Kidney epithelial cell (primary cell): Measurements from ENCODE around the gene FRAT2. TPM values are rescaled to one million over a fixed set of nuclear protein-coding genes. Genes with fewer than 3 reads are reported as not detected.

ENCODE experiments used
- DNase-seq: peaks from one replicate; pipeline ENCODE4 v3.0.0-alpha.2; 2010; ENCODE audit warnings: low read depth
- H3K27me3 ChIP-seq: 2 replicates; pipeline ENCODE4 v1.6.0; 2011; ENCODE audit warnings: low read length; ENCODE audit not compliant: control insufficient read depth, insufficient read depth
- H3K36me3 ChIP-seq: 2 replicates; pipeline ENCODE4 v1.5.1; 2011; ENCODE audit warnings: low read length; ENCODE audit not compliant: control insufficient read depth, insufficient read depth
- H3K4me3 ChIP-seq: 2 replicates; pipeline ENCODE4 v1.5.1; 2011; ENCODE audit warnings: low read depth, mild to moderate bottlenecking, control low read depth, low read length
- total RNA-seq: library from RNA; depleted of rRNA; stranded (reverse); fragments of >200 nt; gene quantifications from 2 replicates; pipeline ENCODE4 v1.2.3, GENCODE V29; 2015
- TF ChIP-seq, protein P1 (sequence below): IDR thresholded peaks from 2 replicates; pipeline ENCODE4 v1.5.1; 2011; ENCODE audit warnings: mild to moderate bottlenecking, moderate library complexity, low read length, control low read depth, inconsistent platforms; ENCODE audit not compliant: insufficient read depth, poor library complexity, severe bottlenecking

The FRAT2 gene
- total RNA-seq, 1 donor from 2014 or later, result 10.7 TPM

DNA sequence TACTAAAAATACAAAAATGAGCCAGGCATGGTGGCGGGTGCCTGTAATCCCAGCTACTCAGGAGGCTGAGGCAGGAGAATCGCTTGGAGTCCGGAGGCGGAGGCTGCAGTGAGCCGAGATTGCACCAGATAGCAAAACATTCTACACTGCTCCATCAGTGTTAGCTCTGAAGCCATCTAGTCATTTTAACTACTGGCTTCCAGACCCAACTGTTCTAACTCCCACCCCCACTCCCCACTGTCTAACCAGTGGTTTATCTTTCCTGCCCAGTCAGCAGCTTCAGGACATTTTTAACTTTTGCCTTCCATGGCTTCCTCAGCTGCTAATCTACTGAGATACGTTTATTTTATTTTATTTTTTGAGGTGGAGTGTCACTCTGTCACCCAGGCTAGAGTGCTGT lies 21.6 kb downstream of the FRAT2 start:
- H3K4me3 ChIP-seq, result no peak overlapping the region
- TF ChIP-seq, protein P1, sequence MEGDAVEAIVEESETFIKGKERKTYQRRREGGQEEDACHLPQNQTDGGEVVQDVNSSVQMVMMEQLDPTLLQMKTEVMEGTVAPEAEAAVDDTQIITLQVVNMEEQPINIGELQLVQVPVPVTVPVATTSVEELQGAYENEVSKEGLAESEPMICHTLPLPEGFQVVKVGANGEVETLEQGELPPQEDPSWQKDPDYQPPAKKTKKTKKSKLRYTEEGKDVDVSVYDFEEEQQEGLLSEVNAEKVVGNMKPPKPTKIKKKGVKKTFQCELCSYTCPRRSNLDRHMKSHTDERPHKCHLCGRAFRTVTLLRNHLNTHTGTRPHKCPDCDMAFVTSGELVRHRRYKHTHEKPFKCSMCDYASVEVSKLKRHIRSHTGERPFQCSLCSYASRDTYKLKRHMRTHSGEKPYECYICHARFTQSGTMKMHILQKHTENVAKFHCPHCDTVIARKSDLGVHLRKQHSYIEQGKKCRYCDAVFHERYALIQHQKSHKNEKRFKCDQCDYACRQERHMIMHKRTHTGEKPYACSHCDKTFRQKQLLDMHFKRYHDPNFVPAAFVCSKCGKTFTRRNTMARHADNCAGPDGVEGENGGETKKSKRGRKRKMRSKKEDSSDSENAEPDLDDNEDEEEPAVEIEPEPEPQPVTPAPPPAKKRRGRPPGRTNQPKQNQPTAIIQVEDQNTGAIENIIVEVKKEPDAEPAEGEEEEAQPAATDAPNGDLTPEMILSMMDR, result no peak
- H3K27me3 ChIP-seq, result no peaks in the 10 kb centered on the region
- no peak for DNase-seq
- no peaks in the 10 kb centered on the region for H3K36me3 ChIP-seq

DNA sequence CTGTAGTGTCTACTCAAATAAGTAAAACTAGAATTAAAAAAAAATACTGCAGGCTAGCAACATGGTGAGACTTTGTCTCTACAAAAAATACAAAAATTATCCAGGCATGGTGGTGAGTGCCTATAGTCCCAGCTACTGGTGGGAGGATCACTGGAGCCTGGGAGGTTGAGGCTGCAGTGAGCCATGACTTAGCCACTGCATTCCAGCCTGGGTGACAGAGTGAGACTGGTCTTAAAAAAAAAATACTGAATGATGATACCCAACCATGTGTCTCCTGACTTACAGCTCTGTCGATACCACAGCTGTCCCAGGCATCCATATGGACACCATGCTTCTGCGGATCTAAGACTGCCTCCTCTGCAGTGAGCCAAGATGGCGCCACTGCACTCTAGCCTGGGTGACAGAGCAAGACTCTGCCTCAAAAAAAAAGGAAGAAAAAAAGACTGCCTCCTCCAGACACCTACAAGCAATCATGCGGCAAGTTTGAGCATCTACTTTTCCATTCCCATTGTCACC lies 23.4 kb downstream of the FRAT2 start:
- Histone ChIP-seq H3K36me3 (no peaks in the 10 kb centered on the region), H3K27me3 (no peaks in the 10 kb centered on the region), H3K4me3 (no peak overlapping the region)
- no peak for DNase-seq
- TF ChIP-seq, protein P1, result no peak

DNA sequence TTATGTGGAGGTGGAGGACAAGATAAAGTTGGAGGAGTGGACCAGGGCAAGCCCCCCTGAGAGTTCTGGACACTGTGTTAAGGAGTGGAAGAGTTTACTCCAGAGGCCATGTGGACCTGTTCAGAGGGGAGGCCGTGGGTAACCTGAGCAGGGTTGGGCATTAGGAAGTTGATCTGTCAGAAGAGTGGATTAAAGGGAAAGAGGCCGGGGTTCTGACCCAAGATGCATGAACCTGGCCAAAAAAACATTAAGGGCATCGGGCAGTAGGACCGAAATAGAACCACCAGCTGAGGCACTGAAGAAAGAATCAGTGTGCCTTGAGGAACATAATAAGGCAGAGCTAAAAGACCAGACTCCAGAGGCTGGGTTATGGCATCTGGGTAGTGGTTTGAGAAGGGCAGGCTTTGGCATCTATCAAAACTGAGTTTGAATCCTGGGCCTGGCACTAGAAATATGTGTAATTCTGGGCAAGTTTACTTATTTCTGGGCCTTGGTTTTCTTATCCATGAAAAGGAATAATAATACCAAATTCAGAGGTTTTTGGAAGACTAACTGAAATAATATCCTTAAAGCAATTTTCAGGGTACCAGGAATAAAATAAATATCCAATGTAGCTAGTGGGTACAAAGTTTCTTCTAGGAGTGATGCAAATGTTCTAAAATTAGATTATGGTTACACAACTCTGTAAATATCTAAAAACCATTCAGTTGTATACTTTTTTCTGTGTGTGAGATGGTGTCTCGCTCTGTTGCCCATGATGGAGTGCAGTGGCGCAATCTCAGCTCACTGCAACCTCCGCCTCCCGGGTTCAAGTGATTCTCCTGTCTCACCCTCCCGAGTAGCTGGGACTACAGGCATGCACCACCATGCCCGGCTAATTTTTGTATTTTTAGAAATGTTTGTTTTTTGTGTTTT lies 26.4 kb downstream of the FRAT2 start:
- DNase-seq, result no peak
- TF ChIP-seq, protein P1, result no peak
- no peaks in the 10 kb centered on the region for H3K36me3 ChIP-seq
- no peak overlapping the region for H3K4me3 ChIP-seq
- H3K27me3 ChIP-seq, result no peaks in the 10 kb centered on the region

DNA sequence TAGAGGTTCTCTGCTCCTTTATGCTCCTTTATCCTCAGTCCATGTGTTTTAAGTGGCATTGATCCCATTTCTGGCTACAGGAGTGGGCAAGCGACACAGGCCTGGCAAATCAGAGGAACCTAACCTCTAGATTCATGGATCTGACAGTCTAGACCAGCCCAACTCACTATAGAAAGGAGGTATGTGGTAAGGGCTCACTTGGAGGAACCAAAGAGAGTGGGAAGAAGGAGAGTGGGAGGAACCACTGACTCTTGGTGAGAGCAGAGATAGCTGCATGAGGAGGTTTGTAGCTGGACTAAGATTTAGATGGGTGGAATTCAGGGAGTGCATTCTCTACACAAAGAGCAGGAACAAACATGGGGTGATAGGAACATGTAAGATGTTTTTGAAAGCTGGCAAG lies 27.1 kb downstream of the FRAT2 start:
- H3K27me3 ChIP-seq, result no peaks in the 10 kb centered on the region
- TF ChIP-seq, protein P1, result no peak
- no peak overlapping the region for H3K4me3 ChIP-seq
- no peak for DNase-seq
- no peaks in the 10 kb centered on the region for H3K36me3 ChIP-seq

DNA sequence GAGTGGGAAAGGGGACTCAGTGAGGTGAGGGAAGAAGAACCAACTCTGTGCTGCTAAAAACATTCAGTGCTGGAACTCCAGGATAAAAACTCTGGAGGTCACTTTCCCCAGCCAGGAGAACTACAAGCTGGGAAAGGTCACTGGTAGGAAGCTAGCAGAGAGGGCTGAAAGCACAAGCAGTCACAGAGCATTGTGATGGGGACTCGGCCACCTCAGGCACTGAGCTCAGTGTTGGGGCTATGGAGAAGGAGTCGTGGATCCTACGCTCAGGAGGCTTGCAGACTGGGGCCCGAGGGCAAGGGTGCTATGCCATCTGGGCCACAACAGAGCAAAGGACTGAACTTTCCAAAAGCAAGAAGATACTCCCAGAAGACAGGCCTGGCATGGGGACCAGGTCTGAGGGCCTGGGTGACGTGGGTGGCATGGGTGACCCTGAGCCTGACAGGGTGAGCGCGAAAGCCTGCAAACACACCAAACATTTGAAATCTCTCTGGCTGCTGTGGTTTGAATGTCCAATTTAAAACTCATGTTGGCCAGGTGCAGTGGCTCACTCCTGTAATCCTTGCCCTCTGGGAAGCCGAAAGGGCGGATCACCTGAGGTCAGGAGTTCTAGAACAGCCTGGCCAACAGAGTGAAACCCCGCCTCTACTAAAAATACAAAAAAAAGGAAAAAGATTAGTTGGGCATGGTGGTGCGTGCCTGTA lies 32.3 kb downstream of the FRAT2 start:
- DNase-seq, result no peak
- Histone ChIP-seq H3K36me3 (no peaks in the 10 kb centered on the region), H3K4me3 (no peak overlapping the region), H3K27me3 (no peaks in the 10 kb centered on the region)
- TF ChIP-seq, protein P1, result no peak
